Liver (tissue), 9 donors: ENCODE measurements around the gene SERINC3. TPM values are rescaled to one million over a fixed set of nuclear protein-coding genes. Genes with fewer than 3 reads are reported as not detected.

Source experiments
- DNase-seq: peaks from one replicate; pipeline ENCODE4 v3.0.0-alpha.2; 2017; ENCODE audit warnings: low spot score
- H3K27ac ChIP-seq, 2 donors: one replicate each; pipeline ENCODE4 v1.7.0; 2013; ENCODE audit warnings: inconsistent platforms in 2 of 2, low read length in 2 of 2, control low read depth in 1 of 2, low read depth in 1 of 2, mild to moderate bottlenecking in 1 of 2
- H3K27me3 ChIP-seq, 4 donors: one replicate each; pipeline versions ENCODE4 v1.6.1 to v1.7.0; 2013; ENCODE audit warnings: low read length in 3 of 4, inconsistent platforms in 1 of 4, mild to moderate bottlenecking in 1 of 4, moderate library complexity in 1 of 4; ENCODE audit not compliant: control insufficient read depth in 4 of 4, insufficient read depth in 4 of 4
- H3K36me3 ChIP-seq, 4 donors: one replicate each; pipeline versions ENCODE4 v1.6.1 to v1.7.0; 2013; ENCODE audit warnings: low read length in 3 of 4, mild to moderate bottlenecking in 3 of 4, low read depth in 1 of 4, moderate library complexity in 1 of 4; ENCODE audit not compliant: control insufficient read depth in 4 of 4, insufficient read depth in 3 of 4
- H3K4me1 ChIP-seq, 4 donors: one replicate each; pipeline versions ENCODE4 v1.6.1 to v1.7.0; 2013; ENCODE audit warnings: low read length in 3 of 4, mild to moderate bottlenecking in 3 of 4, moderate library complexity in 1 of 4; ENCODE audit not compliant: control insufficient read depth in 4 of 4, insufficient read depth in 4 of 4
- H3K4me3 ChIP-seq, 3 donors: one replicate each; pipeline versions ENCODE4 v1.6.1 to v1.7.0; 2013; ENCODE audit warnings: low read length in 3 of 3, control low read depth in 1 of 3, low read depth in 1 of 3, mild to moderate bottlenecking in 1 of 3
- H3K9ac ChIP-seq, 2 donors: one replicate each; pipeline ENCODE4 v1.7.0; 2013; ENCODE audit warnings: low read length in 2 of 2, mild to moderate bottlenecking in 2 of 2, moderate library complexity in 2 of 2, control low read depth in 1 of 2, low read depth in 1 of 2
- H3K9me3 ChIP-seq, 4 donors: one replicate each; pipeline versions ENCODE4 v1.6.1 to v1.7.0; 2013; ENCODE audit warnings: low read length in 3 of 4; ENCODE audit not compliant: control insufficient read depth in 4 of 4
- FOXA1 ChIP-seq: IDR thresholded peaks from 2 replicates; pipeline ENCODE4 v1.6.1; 2016; ENCODE audit warnings: antibody characterized with exemption
- FOXA2 ChIP-seq: IDR thresholded peaks from 2 replicates; pipeline ENCODE4 v1.6.1; 2016; ENCODE audit warnings: antibody characterized with exemption
- GABPA ChIP-seq, 2 donors: IDR thresholded peaks in 1 of 2; conservative IDR thresholded peaks in 1 of 2; 2 replicates each; pipeline ENCODE4 v1.6.1; 2016; ENCODE audit warnings: antibody characterized with exemption in 2 of 2, mild to moderate bottlenecking in 1 of 2, moderate library complexity in 1 of 2
- HNF4G ChIP-seq: IDR thresholded peaks from 2 replicates; pipeline ENCODE4 v1.6.1; 2016; ENCODE audit warnings: antibody characterized with exemption
- RAD21 ChIP-seq, 2 donors: IDR thresholded peaks; 2 replicates each; pipeline ENCODE4 v1.6.1; 2016; ENCODE audit warnings: antibody characterized with exemption in 2 of 2, mild to moderate bottlenecking in 2 of 2
- RXRA ChIP-seq, 2 donors: IDR thresholded peaks; 2 replicates each; pipeline ENCODE4 v1.6.1; 2017 to 2018; ENCODE audit warnings: antibody characterized with exemption in 2 of 2, mild to moderate bottlenecking in 1 of 2
- SP1 ChIP-seq: IDR thresholded peaks from 2 replicates; pipeline ENCODE4 v1.6.1; 2018; ENCODE audit warnings: antibody characterized with exemption, mild to moderate bottlenecking
- YY1 ChIP-seq: IDR thresholded peaks from 2 replicates; pipeline ENCODE4 v1.6.1; 2016; ENCODE audit warnings: antibody characterized with exemption, mild to moderate bottlenecking
- WGBS: extraction: QIAGEN DNeasy Blood & Tissue Kit; methylation state at CpG from one replicate; pipeline ENCODE4 v1.1.7; 2013; 5-methylcytosine and 5-hydroxymethylcytosine counted together
- polyA plus RNA-seq, 2 donors: library from polyadenylated mRNA; stranded (reverse) in 1 of 2; unstranded in 1 of 2; fragments of 200-250 nt in 1 of 2; fragments of >200 nt in 1 of 2; fragmentation: Nextera tagmentation in 1 of 2; extraction: Ambion mirVana in 1 of 2; gene quantifications; one replicate each; pipeline versions ENCODE4 v1.2.1 to v1.2.3, GENCODE V29; 2013 to 2015
- total RNA-seq, 2 donors: library from RNA; depleted of rRNA; stranded (reverse); fragments of >200 nt; gene quantifications; one replicate each; pipeline ENCODE4 v1.2.3, GENCODE V29; 2014
- TF ChIP-seq, protein P1 (sequence below): IDR thresholded peaks from 2 replicates; pipeline ENCODE4 v1.6.1; 2016; ENCODE audit warnings: antibody characterized with exemption
- TF ChIP-seq, protein P2 (sequence below): fragments of 150-350 bp; IDR thresholded peaks from 2 replicates; pipeline ENCODE4 v1.5.1; 2017; ENCODE audit warnings: improper control_type of control experiment, low read depth, low read length; ENCODE audit not compliant: missing input control
- TF ChIP-seq, protein P3 (sequence below): IDR thresholded peaks from 2 replicates; pipeline ENCODE4 v1.6.1; 2016; ENCODE audit warnings: antibody characterized with exemption
- TF ChIP-seq, protein P4 (sequence below): IDR thresholded peaks from 2 replicates; pipeline ENCODE4 v1.6.1; 2016; ENCODE audit warnings: antibody characterized with exemption
- donor health status: healthy.
- donor health status: healthy.
- donor health status: healthy.
- donor health status: healthy.
- donor health status: healthy.

SERINC3 gene
- total and polyA plus RNA-seq, 4 donors = 51.1 to 70.0 (median 58.5) TPM

DNA sequence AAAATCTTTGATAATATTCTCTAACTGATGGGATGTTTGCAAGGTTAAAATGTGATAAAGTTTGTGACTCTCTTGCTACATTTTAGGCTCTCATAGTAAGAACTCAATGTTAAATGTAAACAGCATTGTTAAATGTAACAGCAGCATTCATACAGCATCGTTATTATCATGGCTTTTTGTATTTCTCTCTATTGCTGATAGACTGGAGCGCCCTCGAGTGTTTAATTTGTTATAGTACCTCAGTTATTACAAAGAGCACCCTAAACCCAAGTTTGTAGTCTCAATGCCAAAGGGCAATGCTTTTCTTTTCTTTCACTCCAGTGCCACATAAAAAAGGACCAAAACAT lies 61.1 kb downstream of the SERINC3 start:
- TF ChIP-seq RAD21 (IDR thresholded peaks at IDR 0.05) (peak; percentile 88 to 90), RXRA (IDR thresholded peaks at IDR 0.05) (peak in 1 of 2 donors; percentile 86), FOXA2 (peak; percentile 52), YY1 (no peak)
- TF ChIP-seq, protein P1, sequence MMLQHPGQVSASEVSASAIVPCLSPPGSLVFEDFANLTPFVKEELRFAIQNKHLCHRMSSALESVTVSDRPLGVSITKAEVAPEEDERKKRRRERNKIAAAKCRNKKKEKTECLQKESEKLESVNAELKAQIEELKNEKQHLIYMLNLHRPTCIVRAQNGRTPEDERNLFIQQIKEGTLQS = no peak
- TF ChIP-seq, protein P2, sequence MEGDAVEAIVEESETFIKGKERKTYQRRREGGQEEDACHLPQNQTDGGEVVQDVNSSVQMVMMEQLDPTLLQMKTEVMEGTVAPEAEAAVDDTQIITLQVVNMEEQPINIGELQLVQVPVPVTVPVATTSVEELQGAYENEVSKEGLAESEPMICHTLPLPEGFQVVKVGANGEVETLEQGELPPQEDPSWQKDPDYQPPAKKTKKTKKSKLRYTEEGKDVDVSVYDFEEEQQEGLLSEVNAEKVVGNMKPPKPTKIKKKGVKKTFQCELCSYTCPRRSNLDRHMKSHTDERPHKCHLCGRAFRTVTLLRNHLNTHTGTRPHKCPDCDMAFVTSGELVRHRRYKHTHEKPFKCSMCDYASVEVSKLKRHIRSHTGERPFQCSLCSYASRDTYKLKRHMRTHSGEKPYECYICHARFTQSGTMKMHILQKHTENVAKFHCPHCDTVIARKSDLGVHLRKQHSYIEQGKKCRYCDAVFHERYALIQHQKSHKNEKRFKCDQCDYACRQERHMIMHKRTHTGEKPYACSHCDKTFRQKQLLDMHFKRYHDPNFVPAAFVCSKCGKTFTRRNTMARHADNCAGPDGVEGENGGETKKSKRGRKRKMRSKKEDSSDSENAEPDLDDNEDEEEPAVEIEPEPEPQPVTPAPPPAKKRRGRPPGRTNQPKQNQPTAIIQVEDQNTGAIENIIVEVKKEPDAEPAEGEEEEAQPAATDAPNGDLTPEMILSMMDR = peak; percentile 52
- H3K9me3 ChIP-seq = no peaks in the 10 kb centered on the region
- H3K36me3 ChIP-seq = no peaks in the 10 kb centered on the region
- no peaks in the 10 kb centered on the region for H3K27me3 ChIP-seq
- 2% methylated on average over 3 of the region's 3 CpGs for WGBS
- H3K4me3 ChIP-seq = no peak overlapping the region
- peaks cover 12 to 41% (median 29%) of the 10 kb centered on the region in 4 donors for H3K4me1 ChIP-seq
- peak overlapping the region; percentile 87 to 92 for H3K27ac ChIP-seq
- no peak for DNase-seq
- H3K9ac ChIP-seq = no peak overlapping the region

DNA sequence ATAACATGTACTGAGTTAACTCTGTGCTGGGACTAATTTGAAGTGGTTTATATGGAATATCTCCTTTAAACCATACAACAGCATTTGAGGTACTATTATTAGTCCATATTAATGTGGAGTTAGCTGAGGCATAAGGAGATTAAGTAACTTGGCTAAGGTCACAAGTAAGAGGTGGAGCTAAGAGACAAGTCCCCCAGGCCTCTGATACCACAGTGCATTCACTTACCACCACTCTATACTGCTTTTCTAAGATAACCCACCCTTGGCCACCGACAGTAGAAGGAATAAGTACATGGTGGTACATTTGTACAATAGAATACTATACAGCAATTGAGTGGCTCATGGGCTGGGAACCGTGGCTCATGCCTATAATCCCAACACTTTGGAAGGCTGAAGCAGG lies 62.6 kb downstream of the SERINC3 start:
- TF ChIP-seq HNF4G = no peak
- TF ChIP-seq GABPA (IDR thresholded peaks at IDR 0.05 in 1 of 2, conservative IDR thresholded peaks at IDR 0.05 in 1 of 2) = no peak
- TF ChIP-seq, protein P3, sequence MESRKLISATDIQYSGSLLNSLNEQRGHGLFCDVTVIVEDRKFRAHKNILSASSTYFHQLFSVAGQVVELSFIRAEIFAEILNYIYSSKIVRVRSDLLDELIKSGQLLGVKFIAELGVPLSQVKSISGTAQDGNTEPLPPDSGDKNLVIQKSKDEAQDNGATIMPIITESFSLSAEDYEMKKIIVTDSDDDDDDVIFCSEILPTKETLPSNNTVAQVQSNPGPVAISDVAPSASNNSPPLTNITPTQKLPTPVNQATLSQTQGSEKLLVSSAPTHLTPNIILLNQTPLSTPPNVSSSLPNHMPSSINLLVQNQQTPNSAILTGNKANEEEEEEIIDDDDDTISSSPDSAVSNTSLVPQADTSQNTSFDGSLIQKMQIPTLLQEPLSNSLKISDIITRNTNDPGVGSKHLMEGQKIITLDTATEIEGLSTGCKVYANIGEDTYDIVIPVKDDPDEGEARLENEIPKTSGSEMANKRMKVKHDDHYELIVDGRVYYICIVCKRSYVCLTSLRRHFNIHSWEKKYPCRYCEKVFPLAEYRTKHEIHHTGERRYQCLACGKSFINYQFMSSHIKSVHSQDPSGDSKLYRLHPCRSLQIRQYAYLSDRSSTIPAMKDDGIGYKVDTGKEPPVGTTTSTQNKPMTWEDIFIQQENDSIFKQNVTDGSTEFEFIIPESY = no peak
- TF ChIP-seq, protein P1 = no peak
- TF ChIP-seq FOXA1 = no peak
- no peak for TF ChIP-seq FOXA2
- TF ChIP-seq, protein P4, sequence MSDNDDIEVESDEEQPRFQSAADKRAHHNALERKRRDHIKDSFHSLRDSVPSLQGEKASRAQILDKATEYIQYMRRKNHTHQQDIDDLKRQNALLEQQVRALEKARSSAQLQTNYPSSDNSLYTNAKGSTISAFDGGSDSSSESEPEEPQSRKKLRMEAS = no peak
- no peak for DNase-seq
- Histone ChIP-seq H3K4me3 (no peak overlapping the region), H3K27me3 (no peaks in the 10 kb centered on the region), H3K9me3 (no peaks in the 10 kb centered on the region), H3K36me3 (no peaks in the 10 kb centered on the region), H3K27ac (peak overlapping the region in 1 of 2 donors; percentile 36), H3K9ac (no peak overlapping the region), H3K4me1 (peaks cover 7 to 27% (median 20%) of the 10 kb centered on the region in 4 donors)
- 94% methylated on average over 2 of the region's 2 CpGs for WGBS

DNA sequence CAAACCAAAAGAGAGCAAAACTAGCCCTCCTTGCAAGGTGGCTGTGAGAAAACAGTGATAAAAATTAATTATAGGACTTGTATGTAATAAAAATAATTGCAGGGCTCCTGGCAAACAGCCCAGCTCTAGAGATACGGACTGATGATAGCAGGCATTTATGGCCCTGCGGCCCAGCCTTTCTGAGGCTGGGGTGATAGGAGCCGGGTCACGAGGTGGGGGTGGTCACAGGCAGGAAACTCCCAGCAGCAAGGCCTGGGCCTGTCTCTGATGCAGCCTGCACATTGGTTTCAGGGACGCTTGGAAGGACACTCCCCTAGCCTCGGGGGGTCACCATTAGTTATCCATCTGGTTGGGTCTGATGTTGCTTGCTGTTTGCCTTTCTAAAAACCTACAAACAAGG lies 64.9 kb downstream of the SERINC3 start:
- 72% methylated on average over 6 of the region's 6 CpGs for WGBS
- peaks cover 5 to 22% (median 17%) of the 10 kb centered on the region in 4 donors for H3K4me1 ChIP-seq
- no peak overlapping the region for H3K4me3 ChIP-seq
- DNase-seq = peak; percentile 75
- no peak for TF ChIP-seq SP1
- H3K27me3 ChIP-seq = no peaks in the 10 kb centered on the region
- H3K9ac ChIP-seq = no peak overlapping the region
- H3K36me3 ChIP-seq = no peaks in the 10 kb centered on the region
- no peak overlapping the region for H3K27ac ChIP-seq
- H3K9me3 ChIP-seq = no peaks in the 10 kb centered on the region
